H1 (cell line): ENCODE results near the gene HS6ST2. TPM values are rescaled to one million over a fixed set of nuclear protein-coding genes. Genes with fewer than 3 reads are reported as not detected.

Experiments used
- BCL11A ChIP-seq, 2 experiments: IDR thresholded peaks; one replicate each; pipeline ENCODE4 v1.6.1; 2011; ENCODE audit warnings: low read depth in 2 of 2, low read length in 2 of 2, mild to moderate bottlenecking in 2 of 2
- YY1 ChIP-seq: IDR thresholded peaks from 2 replicates; pipeline ENCODE4 v1.6.1; 2011; ENCODE audit warnings: low read depth, mild to moderate bottlenecking, low read length
- polyA plus RNA-seq, 7 experiments: library from polyadenylated mRNA; depleted of rRNA in 3 of 7; stranded (reverse) in 5 of 7; unstranded in 2 of 7; fragments of >200 nt in 5 of 7; fragments of 200-250 nt in 2 of 7; gene quantifications; 1 replicate in 5 of 7; 2 replicates in 1 of 7; 4 replicates in 1 of 7; pipeline versions ENCODE4 v1.2.1 to v1.2.3, GENCODE V29; 2011 to 2013; ENCODE audit warnings: missing spikeins in 2 of 7, mixed read lengths in 2 of 7
- total RNA-seq: library from RNA; stranded (reverse); fragmentation: NEBNext Ultra II Directional; extraction: Animal tissue kit (Norgen Biotek cat#: 25700); gene quantifications from 2 replicates; pipeline ENCODE4 v1.2.1, GENCODE V29; 2021
- TF ChIP-seq, protein P1 (sequence below): fragments of 300-600 bp; sonication (generic); IDR thresholded peaks from 2 replicates; pipeline ENCODE4 v1.7.1; 2012; ENCODE audit warnings: low read length, moderate library complexity, mild to moderate bottlenecking, inconsistent platforms; ENCODE audit not compliant: insufficient replicate concordance

HS6ST2 gene
- total and polyA plus RNA-seq, 2 of the 8 experiments (the other 6 are each of a cell fraction or from before 2014, with no cell fraction given) = 3.9 TPM

DNA sequence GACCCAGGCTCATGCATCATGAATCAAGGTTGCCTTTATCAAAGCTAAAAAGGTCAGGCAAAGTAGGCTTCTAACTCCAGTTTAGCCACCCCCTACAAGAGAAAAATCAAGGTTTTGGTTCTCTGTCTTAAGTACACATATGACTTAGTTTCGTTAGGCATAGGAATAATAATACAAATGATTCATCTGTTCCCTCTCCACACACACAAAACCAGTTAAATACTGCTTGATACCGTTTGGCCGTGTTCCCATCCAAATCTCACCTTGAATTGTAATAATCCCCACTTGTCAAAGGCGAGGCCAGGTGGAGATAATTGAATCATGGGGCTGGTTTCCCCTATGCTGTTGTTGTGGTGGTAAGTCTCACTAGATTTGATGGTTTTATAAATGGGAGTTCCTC lies 226.2 kb downstream of the HS6ST2 start (continued):
- TF ChIP-seq, protein P1, sequence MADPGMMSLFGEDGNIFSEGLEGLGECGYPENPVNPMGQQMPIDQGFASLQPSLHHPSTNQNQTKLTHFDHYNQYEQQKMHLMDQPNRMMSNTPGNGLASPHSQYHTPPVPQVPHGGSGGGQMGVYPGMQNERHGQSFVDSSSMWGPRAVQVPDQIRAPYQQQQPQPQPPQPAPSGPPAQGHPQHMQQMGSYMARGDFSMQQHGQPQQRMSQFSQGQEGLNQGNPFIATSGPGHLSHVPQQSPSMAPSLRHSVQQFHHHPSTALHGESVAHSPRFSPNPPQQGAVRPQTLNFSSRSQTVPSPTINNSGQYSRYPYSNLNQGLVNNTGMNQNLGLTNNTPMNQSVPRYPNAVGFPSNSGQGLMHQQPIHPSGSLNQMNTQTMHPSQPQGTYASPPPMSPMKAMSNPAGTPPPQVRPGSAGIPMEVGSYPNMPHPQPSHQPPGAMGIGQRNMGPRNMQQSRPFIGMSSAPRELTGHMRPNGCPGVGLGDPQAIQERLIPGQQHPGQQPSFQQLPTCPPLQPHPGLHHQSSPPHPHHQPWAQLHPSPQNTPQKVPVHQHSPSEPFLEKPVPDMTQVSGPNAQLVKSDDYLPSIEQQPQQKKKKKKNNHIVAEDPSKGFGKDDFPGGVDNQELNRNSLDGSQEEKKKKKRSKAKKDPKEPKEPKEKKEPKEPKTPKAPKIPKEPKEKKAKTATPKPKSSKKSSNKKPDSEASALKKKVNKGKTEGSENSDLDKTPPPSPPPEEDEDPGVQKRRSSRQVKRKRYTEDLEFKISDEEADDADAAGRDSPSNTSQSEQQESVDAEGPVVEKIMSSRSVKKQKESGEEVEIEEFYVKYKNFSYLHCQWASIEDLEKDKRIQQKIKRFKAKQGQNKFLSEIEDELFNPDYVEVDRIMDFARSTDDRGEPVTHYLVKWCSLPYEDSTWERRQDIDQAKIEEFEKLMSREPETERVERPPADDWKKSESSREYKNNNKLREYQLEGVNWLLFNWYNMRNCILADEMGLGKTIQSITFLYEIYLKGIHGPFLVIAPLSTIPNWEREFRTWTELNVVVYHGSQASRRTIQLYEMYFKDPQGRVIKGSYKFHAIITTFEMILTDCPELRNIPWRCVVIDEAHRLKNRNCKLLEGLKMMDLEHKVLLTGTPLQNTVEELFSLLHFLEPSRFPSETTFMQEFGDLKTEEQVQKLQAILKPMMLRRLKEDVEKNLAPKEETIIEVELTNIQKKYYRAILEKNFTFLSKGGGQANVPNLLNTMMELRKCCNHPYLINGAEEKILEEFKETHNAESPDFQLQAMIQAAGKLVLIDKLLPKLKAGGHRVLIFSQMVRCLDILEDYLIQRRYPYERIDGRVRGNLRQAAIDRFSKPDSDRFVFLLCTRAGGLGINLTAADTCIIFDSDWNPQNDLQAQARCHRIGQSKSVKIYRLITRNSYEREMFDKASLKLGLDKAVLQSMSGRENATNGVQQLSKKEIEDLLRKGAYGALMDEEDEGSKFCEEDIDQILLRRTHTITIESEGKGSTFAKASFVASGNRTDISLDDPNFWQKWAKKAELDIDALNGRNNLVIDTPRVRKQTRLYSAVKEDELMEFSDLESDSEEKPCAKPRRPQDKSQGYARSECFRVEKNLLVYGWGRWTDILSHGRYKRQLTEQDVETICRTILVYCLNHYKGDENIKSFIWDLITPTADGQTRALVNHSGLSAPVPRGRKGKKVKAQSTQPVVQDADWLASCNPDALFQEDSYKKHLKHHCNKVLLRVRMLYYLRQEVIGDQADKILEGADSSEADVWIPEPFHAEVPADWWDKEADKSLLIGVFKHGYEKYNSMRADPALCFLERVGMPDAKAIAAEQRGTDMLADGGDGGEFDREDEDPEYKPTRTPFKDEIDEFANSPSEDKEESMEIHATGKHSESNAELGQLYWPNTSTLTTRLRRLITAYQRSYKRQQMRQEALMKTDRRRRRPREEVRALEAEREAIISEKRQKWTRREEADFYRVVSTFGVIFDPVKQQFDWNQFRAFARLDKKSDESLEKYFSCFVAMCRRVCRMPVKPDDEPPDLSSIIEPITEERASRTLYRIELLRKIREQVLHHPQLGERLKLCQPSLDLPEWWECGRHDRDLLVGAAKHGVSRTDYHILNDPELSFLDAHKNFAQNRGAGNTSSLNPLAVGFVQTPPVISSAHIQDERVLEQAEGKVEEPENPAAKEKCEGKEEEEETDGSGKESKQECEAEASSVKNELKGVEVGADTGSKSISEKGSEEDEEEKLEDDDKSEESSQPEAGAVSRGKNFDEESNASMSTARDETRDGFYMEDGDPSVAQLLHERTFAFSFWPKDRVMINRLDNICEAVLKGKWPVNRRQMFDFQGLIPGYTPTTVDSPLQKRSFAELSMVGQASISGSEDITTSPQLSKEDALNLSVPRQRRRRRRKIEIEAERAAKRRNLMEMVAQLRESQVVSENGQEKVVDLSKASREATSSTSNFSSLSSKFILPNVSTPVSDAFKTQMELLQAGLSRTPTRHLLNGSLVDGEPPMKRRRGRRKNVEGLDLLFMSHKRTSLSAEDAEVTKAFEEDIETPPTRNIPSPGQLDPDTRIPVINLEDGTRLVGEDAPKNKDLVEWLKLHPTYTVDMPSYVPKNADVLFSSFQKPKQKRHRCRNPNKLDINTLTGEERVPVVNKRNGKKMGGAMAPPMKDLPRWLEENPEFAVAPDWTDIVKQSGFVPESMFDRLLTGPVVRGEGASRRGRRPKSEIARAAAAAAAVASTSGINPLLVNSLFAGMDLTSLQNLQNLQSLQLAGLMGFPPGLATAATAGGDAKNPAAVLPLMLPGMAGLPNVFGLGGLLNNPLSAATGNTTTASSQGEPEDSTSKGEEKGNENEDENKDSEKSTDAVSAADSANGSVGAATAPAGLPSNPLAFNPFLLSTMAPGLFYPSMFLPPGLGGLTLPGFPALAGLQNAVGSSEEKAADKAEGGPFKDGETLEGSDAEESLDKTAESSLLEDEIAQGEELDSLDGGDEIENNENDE = no peak
- TF ChIP-seq BCL11A (IDR thresholded peaks at IDR 0.05; ENCODE audit: low read depth in 2 of 2, low read length in 2 of 2) = no peak
- TF ChIP-seq YY1 = no peak
- TF ChIP-seq, all 59 proteins: peak for 0
